HUDEP-2 (cell line): ENCODE data around the gene MAP3K5.

ENCODE experiments used
- DNase-seq, 76 experiments: peaks; one replicate each; lab custom pipeline; 2025; ENCODE audit not compliant: unreplicated experiment in 76 of 76; lab: John Stamatoyannopoulos, UW

Gene MAP3K5

DNA sequence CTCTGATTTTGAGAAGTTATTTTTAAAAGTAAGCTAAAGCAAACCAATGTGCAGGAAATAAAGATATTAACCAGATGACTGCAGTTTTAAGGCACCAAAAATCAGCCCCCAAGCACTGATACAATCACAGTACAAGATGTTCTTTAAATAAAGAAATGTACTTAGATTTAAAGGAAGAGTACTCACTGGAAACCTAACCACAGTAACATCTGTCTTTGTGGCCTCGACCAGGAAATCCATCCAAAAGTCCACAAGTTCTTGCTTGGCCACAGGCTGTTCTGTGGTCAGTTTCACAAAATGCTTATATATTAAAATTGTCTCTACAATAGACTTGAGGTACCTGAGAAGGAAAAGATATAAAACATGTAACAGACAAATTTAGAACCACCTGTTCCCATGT, 136.2 kb downstream of the MAP3K5 start:
- DNase-seq, result no peak

GRCh38 chr6:136655239-136656014, 136.8 kb downstream of the MAP3K5 start:
- no peak for DNase-seq

- DNase-seq, result no peak
These were observed 138.2 kb downstream of the MAP3K5 start for GRCh38 chr6:136654086-136654485.

GRCh38 chr6:136652656-136653055, 139.6 kb downstream of the MAP3K5 start:
- DNase-seq, result no peak

- no peak for DNase-seq
These were observed 140.3 kb downstream of the MAP3K5 start for GRCh38 chr6:136651982-136652381.

- no peak for DNase-seq
These were observed 144.9 kb downstream of the MAP3K5 start for GRCh38 chr6:136647363-136647852.

GRCh38 chr6:136646377-136646776, 145.9 kb downstream of the MAP3K5 start:
- no peak for DNase-seq

GRCh38 chr6:136644597-136644952, 147.7 kb downstream of the MAP3K5 start:
- DNase-seq, result no peak

DNA sequence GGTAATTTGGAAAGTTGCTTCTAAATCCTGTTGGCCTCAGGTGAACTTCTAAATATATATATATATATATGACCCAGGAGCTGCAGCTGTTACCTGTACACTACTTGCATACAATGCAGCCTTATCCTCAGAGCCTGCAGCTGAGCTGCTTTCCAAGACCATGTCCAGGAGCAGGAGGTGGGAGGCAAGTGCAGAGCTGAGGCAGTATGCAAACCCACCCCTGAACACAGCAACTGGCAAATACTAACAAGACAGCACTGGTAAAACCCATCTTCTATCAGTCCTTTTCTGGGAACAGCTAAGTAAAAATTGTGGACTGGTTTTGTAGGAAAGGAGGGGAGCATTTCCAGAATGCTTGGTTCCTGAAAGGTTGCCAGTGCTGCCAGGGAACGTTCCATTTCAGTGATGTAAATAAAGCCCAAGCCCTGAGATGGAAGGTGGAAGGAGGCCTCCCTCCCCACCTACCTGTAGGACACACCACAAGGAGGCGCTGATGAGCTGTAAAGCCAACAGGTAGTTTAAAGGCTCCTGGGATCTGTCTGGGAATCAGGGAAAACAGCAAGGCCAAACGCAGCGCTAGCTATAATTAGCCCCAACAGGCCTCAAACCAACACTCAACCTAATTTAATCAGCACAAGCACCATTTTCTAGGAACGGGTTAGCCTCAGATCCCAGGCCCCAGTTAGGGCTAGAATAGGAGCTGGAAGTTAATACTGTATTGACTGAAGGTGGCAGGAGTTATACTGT, 148.3 kb downstream of the MAP3K5 start:
- peak in 62 of 76 experiments; percentile 13 to 83 (median 58) for DNase-seq

DNA sequence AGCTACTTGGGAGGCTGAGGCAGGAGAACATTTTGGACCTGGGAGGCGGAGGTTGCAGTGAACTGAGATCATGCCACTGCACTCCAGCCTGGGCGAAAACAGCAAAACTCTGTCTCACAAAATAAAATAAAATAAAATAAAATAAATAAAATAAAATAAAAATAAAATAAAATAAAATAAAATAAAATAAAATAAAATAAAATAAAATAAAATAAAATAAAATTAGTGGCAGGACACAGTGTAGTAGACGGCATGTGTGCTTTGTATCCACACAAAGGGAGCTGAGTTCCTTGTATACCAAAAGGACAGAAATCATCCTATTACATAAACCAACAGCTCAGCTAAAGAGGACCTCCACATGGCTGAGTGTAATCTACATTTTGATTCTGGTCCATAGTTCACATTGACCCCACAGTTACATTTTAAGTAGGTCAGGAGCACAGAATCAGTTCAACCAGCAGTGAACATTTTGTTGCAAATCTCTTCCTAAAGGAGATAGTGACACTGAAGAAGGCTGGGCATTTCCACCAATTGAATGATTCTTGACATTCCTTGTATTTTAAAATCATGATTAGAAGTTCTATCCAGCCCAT, 150.3 kb downstream of the MAP3K5 start:
- no peak for DNase-seq

DNA sequence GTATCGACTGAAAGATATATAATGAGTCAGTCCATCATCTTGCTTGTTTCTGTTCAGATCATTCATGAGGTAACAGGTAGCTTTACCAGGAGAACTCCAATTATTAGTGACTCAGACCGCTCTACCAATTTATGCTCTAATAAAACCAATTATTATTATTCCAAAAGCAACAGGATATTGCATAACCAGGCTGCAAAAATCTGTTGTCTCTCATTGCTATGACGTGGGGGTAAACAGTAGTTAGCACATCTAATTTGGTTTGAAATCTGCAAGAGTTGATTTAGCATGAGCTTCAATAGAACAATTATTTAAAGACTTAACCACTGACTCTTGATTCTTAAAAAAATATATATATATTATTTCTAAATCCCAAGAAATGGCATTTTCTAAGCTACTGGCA, 151.1 kb downstream of the MAP3K5 start:
- no peak for DNase-seq

DNA sequence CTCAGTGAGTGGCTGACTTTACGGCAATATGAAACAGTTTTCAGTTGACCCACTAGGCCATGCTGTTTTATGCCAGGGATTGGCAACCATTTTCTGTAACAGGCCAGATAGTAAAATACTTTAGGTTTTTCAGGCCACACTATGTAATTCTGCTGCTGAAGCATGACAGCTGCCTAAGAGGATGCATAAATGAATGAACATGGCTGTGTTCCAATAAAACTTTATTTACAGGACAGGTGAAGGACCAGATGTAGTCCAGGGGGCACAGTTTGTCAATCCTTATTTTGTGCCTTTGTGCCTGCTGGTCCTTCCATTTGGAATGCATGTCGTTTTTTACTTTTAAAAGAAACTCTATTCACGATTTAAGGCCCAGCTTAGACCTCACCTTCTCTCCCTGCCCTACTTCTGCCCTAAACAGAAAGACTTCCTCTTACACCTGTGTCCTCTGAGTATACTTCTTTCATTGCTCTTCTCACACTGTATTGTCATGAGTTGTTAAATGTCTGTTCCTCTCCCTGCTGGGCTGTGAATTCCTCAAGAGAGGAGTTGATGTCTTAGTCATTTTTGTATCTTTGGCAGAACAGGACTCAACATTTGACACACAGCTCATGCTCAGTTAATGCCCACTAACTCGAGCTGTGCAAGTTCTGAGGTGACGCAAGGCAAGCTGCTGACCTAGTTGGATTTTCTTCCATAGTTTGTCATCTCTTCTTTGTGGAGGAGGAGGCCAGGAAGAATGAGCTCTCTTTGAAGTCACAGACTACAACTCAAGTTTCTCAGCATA, 152.0 kb downstream of the MAP3K5 start:
- DNase-seq, result no peak

- no peak for DNase-seq
These were observed 152.6 kb downstream of the MAP3K5 start for GRCh38 chr6:136639702-136640101.

DNA sequence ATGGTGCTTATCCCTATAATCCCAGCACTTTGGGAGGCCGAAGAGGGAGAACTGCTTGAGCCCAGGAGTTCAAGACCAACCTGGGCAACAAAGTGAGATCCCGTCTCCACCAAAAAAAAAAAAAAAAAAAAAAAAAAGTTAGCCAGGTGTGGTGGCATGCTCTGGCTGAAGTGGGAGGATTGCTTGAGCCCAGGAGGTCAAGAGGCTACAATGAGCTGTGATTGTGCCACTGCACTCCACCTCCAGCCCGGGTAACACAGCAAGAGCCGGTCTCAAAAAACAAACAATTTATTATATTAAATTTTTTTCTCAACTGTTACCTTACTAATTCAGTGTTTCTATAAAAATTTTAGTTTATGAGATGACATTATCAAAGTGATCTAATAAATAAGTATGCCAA, 156.7 kb downstream of the MAP3K5 start:
- DNase-seq, result no peak

DNA sequence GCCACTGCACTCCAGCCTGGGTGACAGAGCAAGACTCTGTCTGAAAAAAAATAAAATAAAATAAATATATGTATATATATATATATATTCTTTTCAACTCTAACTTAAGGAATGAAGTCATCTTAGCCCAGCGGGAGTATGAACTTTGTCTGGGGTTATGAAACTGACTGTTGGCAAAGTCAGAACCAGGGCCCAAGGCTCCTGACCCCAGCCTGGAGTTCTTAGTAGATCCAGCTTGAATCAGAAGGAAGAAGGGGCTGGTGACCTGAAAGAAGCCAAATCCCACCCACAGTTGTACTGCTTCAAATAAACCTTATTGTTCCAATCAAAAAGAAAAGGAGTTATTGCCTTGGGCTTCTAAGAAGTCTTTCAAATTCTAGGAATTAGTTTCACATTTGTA, 158.9 kb downstream of the MAP3K5 start:
- DNase-seq, result no peak

- no peak for DNase-seq
These were observed 163.3 kb downstream of the MAP3K5 start for GRCh38 chr6:136628996-136629395.

GRCh38 chr6:136627191-136627590, 165.1 kb downstream of the MAP3K5 start:
- DNase-seq, result no peak

- no peak for DNase-seq
These were observed 167.0 kb downstream of the MAP3K5 start for GRCh38 chr6:136625293-136625692.

- DNase-seq, result no peak
These were observed 167.9 kb downstream of the MAP3K5 start for GRCh38 chr6:136624347-136624746.

DNA sequence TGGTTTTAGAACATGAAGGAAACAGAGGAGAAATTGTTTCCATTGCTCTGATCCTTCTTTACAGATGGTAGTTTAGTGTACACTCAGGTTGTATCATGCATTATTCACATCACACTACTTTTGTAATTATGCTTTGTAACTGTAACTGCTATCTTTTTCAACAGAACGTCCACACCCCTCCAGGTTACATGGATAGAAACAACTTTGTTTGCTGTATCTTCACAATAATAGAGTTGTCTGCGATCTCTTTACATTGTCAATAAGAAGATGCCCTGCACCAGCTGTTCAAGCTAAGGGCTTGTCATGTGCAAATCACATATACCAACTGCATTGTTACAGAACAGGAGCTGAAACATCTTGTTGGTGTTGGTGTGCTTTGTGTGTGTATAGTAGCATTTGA, 174.2 kb downstream of the MAP3K5 start:
- peak in 4 of 76 experiments; percentile 13 to 30 (median 24) for DNase-seq

GRCh38 chr6:136616527-136616926, 175.8 kb downstream of the MAP3K5 start:
- DNase-seq, result no peak
